Left ventricle myocardium inferior (tissue), 1 donor: ENCODE measurements around the gene GDF10. TPM values are rescaled to one million over a fixed set of nuclear protein-coding genes. Genes with fewer than 3 reads are reported as not detected.

Source experiments
- DNase-seq: peaks from one replicate; pipeline ENCODE4 v3.0.0-alpha.2; 2020
- H3K27ac ChIP-seq: fragments of 200-600 bp; replicated peaks from 2 replicates; pipeline ENCODE4 v1.8.0; 2021
- H3K27me3 ChIP-seq: fragments of 200-600 bp; 2 replicates; pipeline ENCODE4 v1.8.0; 2021; ENCODE audit warnings: low read depth
- H3K36me3 ChIP-seq: fragments of 200-600 bp; 2 replicates; pipeline ENCODE4 v1.8.0; 2021
- H3K4me1 ChIP-seq: fragments of 200-600 bp; 2 replicates; pipeline ENCODE4 v1.8.0; 2021
- H3K4me3 ChIP-seq: fragments of 200-600 bp; 2 replicates; pipeline ENCODE4 v1.8.0; 2021; ENCODE audit warnings: mild to moderate bottlenecking, moderate library complexity
- H3K9me3 ChIP-seq: fragments of 200-600 bp; replicated peaks from 2 replicates; pipeline ENCODE4 v1.8.0; 2021
- CTCF ChIP-seq: fragments of 200-600 bp; IDR thresholded peaks from 2 replicates; pipeline ENCODE4 v1.8.0; 2021; ENCODE audit warnings: antibody characterized with exemption, mild to moderate bottlenecking, borderline replicate concordance
- intact Hi-C: fragments of 100-400 bp; cut with micrococcal nuclease; formaldehyde crosslinking; loops from one replicate; pipeline ENCODE4 v1.11.0; 2022
- total RNA-seq: library from RNA; stranded (reverse); fragmentation: NEBNext Ultra II Directional; extraction: Animal tissue kit (Norgen Biotek cat#: 25700); gene quantifications from one replicate; pipeline ENCODE4 v1.2.1, GENCODE V29; 2021
- donor health status: DM: no; HTN: yes; CAD: no; lungs with severe emphysema.

GDF10 gene
- total RNA-seq, 1 donor from 2014 or later = 0.22 TPM

GRCh38 chr10:47254611-47255010 lies 45.4 kb upstream of the GDF10 start:
- H3K4me3 ChIP-seq = no peak overlapping the region
- intact Hi-C loops = no loop called here
- no peaks in the 10 kb centered on the region for H3K9me3 ChIP-seq
- H3K4me1 ChIP-seq = peaks cover 22% of the 10 kb centered on the region
- TF ChIP-seq CTCF = no peak
- no peak overlapping the region for H3K27ac ChIP-seq
- DNase-seq = no peak
- peaks cover 17% of the 10 kb centered on the region for H3K27me3 ChIP-seq
- no peaks in the 10 kb centered on the region for H3K36me3 ChIP-seq

GRCh38 chr10:47255033-47255813 lies 44.8 kb upstream of the GDF10 start:
- intact Hi-C loops = no loop called here
- no peak overlapping the region for H3K4me3 ChIP-seq
- peaks cover 22% of the 10 kb centered on the region for H3K4me1 ChIP-seq
- no peaks in the 10 kb centered on the region for H3K9me3 ChIP-seq
- no peaks in the 10 kb centered on the region for H3K36me3 ChIP-seq
- DNase-seq = no peak
- H3K27me3 ChIP-seq = peaks cover 20% of the 10 kb centered on the region
- H3K27ac ChIP-seq = no peak overlapping the region
- no peak for TF ChIP-seq CTCF

- TF ChIP-seq CTCF = no peak
- Histone ChIP-seq H3K4me1 (peaks cover 27% of the 10 kb centered on the region), H3K36me3 (no peaks in the 10 kb centered on the region), H3K27ac (no peak overlapping the region), H3K27me3 (peaks cover 23% of the 10 kb centered on the region), H3K9me3 (no peaks in the 10 kb centered on the region), H3K4me3 (no peak overlapping the region)
- DNase-seq = no peak
- intact Hi-C loops = no loop called here
These were observed 44.1 kb upstream of the GDF10 start for GRCh38 chr10:47255866-47256265.

GRCh38 chr10:47256751-47257336 lies 43.2 kb upstream of the GDF10 start:
- TF ChIP-seq CTCF = no peak
- Histone ChIP-seq H3K27ac (no peak overlapping the region), H3K4me1 (peaks cover 28% of the 10 kb centered on the region), H3K36me3 (no peaks in the 10 kb centered on the region), H3K4me3 (no peak overlapping the region), H3K27me3 (peaks cover 23% of the 10 kb centered on the region), H3K9me3 (no peaks in the 10 kb centered on the region)
- DNase-seq = no peak
- intact Hi-C loops = no loop called here

GRCh38 chr10:47257396-47258120 lies 42.4 kb upstream of the GDF10 start:
- intact Hi-C loops = no loop called here
- H3K27ac ChIP-seq = no peak overlapping the region
- peaks cover 19% of the 10 kb centered on the region for H3K27me3 ChIP-seq
- TF ChIP-seq CTCF = no peak
- no peak for DNase-seq
- no peaks in the 10 kb centered on the region for H3K36me3 ChIP-seq
- peaks cover 28% of the 10 kb centered on the region for H3K4me1 ChIP-seq
- H3K4me3 ChIP-seq = no peak overlapping the region
- no peaks in the 10 kb centered on the region for H3K9me3 ChIP-seq
